Cardiac fibroblast (primary cell): Measurements from ENCODE around the gene MSMB.
"Not testable (repeated sequence)": the region's sequence is repeated elsewhere in the genome, so short reads cannot be mapped to it uniquely, and the experiment has no call there.

Experiments
- DNase-seq, 2 donors: peaks; one replicate each; pipeline versions ENCODE4 v3.0.0 to v3.0.0-alpha.2; 2010; ENCODE audit warnings: low read depth in 2 of 2
- H3K4me3 ChIP-seq, 2 donors: replicated peaks in 1 of 2; 1 replicate in 1 of 2; 2 replicates in 1 of 2; pipeline ENCODE4 v1.5.1; 2011; ENCODE audit warnings: low read depth in 2 of 2, low read length in 2 of 2, mild to moderate bottlenecking in 2 of 2, moderate library complexity in 1 of 2
- CTCF ChIP-seq: IDR thresholded peaks from one replicate; pipeline ENCODE4 v1.5.1; 2011; ENCODE audit warnings: low read depth, mild to moderate bottlenecking, low read length, inconsistent platforms

The MSMB gene

GRCh38 chr10:46091080-46091827 lies 45.2 kb upstream of the MSMB start:
- DNase-seq: no peak
- TF ChIP-seq CTCF: no peak
- H3K4me3 ChIP-seq: no peak overlapping the region

- TF ChIP-seq CTCF: no peak
- no peak for DNase-seq
These were observed 44.3 kb upstream of the MSMB start for GRCh38 chr10:46090258-46090812.

GRCh38 chr10:46087381-46087780 lies 41.3 kb upstream of the MSMB start:
- DNase-seq, H3K4me3 ChIP-seq: not testable (repeated sequence)

More at GRCh38 chr10:46090258-46090812, 44.3 kb upstream of the MSMB start:
- no peak overlapping the region for H3K4me3 ChIP-seq

GRCh38 chr10:46084321-46085165 lies 38.5 kb upstream of the MSMB start:
- no peak for DNase-seq
- no peak for TF ChIP-seq CTCF
- no peak overlapping the region for H3K4me3 ChIP-seq

- H3K4me3 ChIP-seq: no peak overlapping the region
- no peak for TF ChIP-seq CTCF
- DNase-seq: no peak
These were observed 34.8 kb upstream of the MSMB start for GRCh38 chr10:46080886-46081285.

GRCh38 chr10:46079831-46080585 lies 33.9 kb upstream of the MSMB start:
- H3K4me3 ChIP-seq: no peak overlapping the region
- no peak for TF ChIP-seq CTCF
- DNase-seq: peak in 1 of 2 donors; percentile 23
